Osteocyte (in vitro differentiated cells): ENCODE data around the gene DHRS7B. TPM values are rescaled to one million over a fixed set of nuclear protein-coding genes. Genes with fewer than 3 reads are reported as not detected.

Experiments used
- DNase-seq: peaks from one replicate; pipeline ENCODE4 v3.0.0; 2021; ENCODE audit warnings: mixed read lengths; ENCODE audit not compliant: unreplicated experiment; ENCODE audit errors: extremely low spot score
- H3K27ac Mint-ChIP-seq: one replicate; pipeline ENCODE4 v1.8.0; 2021; ENCODE audit warnings: mild to moderate bottlenecking, mixed read lengths; ENCODE audit not compliant: unreplicated experiment
- H3K27me3 Mint-ChIP-seq: one replicate; pipeline ENCODE4 v1.8.0; 2021; ENCODE audit warnings: mixed read lengths; ENCODE audit not compliant: unreplicated experiment
- H3K36me3 Mint-ChIP-seq: one replicate; pipeline ENCODE4 v1.8.0; 2021; ENCODE audit warnings: mixed read lengths; ENCODE audit not compliant: unreplicated experiment
- H3K4me1 Mint-ChIP-seq: one replicate; pipeline ENCODE4 v1.8.0; 2021; ENCODE audit warnings: mixed read lengths; ENCODE audit not compliant: unreplicated experiment
- H3K4me3 Mint-ChIP-seq: one replicate; pipeline ENCODE4 v1.8.0; 2021; ENCODE audit warnings: mild to moderate bottlenecking, moderate library complexity, mixed read lengths; ENCODE audit not compliant: unreplicated experiment
- H3K9me3 Mint-ChIP-seq: one replicate; pipeline ENCODE4 v1.8.0; 2021; ENCODE audit warnings: mixed read lengths; ENCODE audit not compliant: unreplicated experiment
- total RNA-seq: library from RNA; stranded (reverse); gene quantifications from 2 replicates; pipeline ENCODE4 v1.2.1, GENCODE V29; 2021
- TF ChIP-seq, protein P1 (sequence below): fragments of 200-600 bp; sonication (generic); IDR thresholded peaks from 2 replicates; pipeline ENCODE4 v1.5.0; 2021; ENCODE audit warnings: antibody characterized with exemption, mild to moderate bottlenecking, moderate library complexity

Gene DHRS7B
- total RNA-seq, 1 donor from 2014 or later, result 15.7 TPM

DNA sequence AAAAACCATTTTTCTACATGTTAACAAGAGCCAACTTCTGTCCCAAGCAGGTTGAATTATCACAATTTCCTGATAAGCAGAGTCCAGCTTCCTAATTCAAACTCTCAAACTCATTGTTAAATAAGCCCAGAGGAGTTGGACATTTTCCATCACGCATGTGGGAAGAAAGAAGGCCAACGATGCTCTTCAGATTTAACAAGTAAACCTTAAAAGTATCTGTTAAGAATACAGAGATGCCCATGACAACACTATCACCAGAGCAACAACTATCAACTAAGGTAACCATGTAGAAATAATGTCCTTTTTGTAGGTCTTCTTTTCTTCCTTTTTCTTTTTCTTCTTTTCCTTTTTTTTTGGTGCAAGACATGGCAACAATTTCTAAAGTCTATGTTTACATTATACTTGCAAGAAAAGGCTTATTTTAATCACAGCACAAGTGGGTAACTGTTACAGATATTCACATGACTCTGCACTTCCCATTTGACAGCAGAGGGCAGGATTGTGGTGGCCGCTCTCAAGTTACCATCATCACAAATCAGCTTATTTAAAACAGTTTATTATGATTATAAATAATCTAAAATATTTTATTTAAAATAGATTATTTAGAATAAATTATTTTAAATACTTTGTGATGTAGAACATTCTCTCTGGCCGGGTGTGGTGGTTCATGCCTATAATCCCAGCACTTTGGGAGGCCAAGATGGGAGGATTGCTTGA lies 35.7 kb upstream of the DHRS7B start:
- Mint-ChIP-seq H3K27me3 (peaks cover 7% of the 10 kb centered on the region), H3K4me1 (peaks cover 1% of the 10 kb centered on the region), H3K36me3 (no peaks in the 10 kb centered on the region), H3K4me3 (no peak overlapping the region), H3K9me3 (no peaks in the 10 kb centered on the region), H3K27ac (no peak overlapping the region)
- no peak for DNase-seq
- TF ChIP-seq, protein P1, sequence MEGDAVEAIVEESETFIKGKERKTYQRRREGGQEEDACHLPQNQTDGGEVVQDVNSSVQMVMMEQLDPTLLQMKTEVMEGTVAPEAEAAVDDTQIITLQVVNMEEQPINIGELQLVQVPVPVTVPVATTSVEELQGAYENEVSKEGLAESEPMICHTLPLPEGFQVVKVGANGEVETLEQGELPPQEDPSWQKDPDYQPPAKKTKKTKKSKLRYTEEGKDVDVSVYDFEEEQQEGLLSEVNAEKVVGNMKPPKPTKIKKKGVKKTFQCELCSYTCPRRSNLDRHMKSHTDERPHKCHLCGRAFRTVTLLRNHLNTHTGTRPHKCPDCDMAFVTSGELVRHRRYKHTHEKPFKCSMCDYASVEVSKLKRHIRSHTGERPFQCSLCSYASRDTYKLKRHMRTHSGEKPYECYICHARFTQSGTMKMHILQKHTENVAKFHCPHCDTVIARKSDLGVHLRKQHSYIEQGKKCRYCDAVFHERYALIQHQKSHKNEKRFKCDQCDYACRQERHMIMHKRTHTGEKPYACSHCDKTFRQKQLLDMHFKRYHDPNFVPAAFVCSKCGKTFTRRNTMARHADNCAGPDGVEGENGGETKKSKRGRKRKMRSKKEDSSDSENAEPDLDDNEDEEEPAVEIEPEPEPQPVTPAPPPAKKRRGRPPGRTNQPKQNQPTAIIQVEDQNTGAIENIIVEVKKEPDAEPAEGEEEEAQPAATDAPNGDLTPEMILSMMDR, result no peak

DNA sequence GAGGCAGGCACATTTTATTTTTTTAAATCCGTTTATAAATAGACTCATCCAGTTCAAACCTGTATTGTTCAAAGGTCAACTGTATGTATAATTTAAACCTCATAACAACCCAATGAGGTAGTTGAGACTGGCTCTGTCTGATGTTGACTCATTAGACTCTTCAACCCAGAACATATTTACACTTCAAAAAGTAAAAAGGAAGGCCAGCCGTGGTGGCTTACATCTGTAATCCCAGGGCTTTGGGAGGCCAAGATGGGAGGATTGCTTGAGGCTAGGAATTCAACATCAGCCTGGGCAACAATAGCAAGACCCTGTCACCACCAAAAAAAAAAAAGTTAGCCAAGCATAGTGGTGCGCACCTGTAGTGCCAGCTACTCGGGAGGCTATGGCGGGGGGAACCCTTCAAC lies 32.5 kb upstream of the DHRS7B start:
- no peak overlapping the region for H3K4me3 Mint-ChIP-seq
- no peaks in the 10 kb centered on the region for H3K36me3 Mint-ChIP-seq
- no peaks in the 10 kb centered on the region for H3K9me3 Mint-ChIP-seq
- H3K4me1 Mint-ChIP-seq, result peaks cover 8% of the 10 kb centered on the region
- H3K27ac Mint-ChIP-seq, result no peak overlapping the region
- no peak for DNase-seq
- TF ChIP-seq, protein P1, result no peak
- peaks cover 3% of the 10 kb centered on the region for H3K27me3 Mint-ChIP-seq

DNA sequence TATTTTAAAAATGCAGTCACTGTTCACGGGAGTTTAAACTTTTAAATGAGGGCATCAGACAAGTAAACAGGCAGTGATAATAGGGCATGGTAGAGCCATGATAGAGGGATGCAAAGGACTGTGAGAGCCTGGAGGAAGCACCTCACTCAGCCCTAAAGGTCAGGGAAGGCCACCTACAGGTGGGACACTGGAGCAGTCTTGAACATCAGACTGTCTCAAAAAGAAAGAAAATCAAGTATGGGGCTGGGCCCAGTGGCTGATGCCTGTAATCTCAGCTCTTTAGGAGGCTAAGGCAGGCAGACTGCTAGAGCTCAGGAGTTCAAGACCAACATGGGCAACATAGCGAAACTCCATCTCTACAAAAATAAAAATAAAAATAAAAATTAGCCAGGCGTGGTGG lies 31.0 kb upstream of the DHRS7B start:
- no peak overlapping the region for H3K27ac Mint-ChIP-seq
- no peaks in the 10 kb centered on the region for H3K27me3 Mint-ChIP-seq
- no peaks in the 10 kb centered on the region for H3K9me3 Mint-ChIP-seq
- no peaks in the 10 kb centered on the region for H3K36me3 Mint-ChIP-seq
- TF ChIP-seq, protein P1, result no peak
- H3K4me1 Mint-ChIP-seq, result peaks cover 13% of the 10 kb centered on the region
- H3K4me3 Mint-ChIP-seq, result no peak overlapping the region
- no peak for DNase-seq

DNA sequence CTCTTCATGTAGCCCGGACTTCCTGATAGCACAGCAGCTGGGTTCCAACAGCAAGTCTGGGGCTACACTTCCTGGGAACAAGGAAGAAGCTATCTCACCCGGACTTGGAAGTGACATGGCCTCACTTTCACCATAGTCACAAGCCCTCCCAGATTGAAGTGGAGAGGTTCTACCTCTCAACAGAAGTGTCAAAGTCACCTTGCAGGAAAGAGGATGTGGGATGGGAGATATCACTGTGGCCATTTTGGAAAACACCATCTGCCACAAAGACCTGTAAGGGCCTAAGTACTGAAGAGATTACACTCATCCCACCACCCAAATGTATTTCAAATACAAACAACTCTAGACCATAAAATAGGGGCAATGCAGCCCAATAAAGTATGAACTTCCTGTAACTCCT lies 29.9 kb upstream of the DHRS7B start:
- H3K36me3 Mint-ChIP-seq, result no peaks in the 10 kb centered on the region
- no peak overlapping the region for H3K27ac Mint-ChIP-seq
- peaks cover 11% of the 10 kb centered on the region for H3K4me1 Mint-ChIP-seq
- H3K27me3 Mint-ChIP-seq, result no peaks in the 10 kb centered on the region
- DNase-seq, result no peak
- H3K9me3 Mint-ChIP-seq, result no peaks in the 10 kb centered on the region
- TF ChIP-seq, protein P1, result no peak
- H3K4me3 Mint-ChIP-seq, result no peak overlapping the region

DNA sequence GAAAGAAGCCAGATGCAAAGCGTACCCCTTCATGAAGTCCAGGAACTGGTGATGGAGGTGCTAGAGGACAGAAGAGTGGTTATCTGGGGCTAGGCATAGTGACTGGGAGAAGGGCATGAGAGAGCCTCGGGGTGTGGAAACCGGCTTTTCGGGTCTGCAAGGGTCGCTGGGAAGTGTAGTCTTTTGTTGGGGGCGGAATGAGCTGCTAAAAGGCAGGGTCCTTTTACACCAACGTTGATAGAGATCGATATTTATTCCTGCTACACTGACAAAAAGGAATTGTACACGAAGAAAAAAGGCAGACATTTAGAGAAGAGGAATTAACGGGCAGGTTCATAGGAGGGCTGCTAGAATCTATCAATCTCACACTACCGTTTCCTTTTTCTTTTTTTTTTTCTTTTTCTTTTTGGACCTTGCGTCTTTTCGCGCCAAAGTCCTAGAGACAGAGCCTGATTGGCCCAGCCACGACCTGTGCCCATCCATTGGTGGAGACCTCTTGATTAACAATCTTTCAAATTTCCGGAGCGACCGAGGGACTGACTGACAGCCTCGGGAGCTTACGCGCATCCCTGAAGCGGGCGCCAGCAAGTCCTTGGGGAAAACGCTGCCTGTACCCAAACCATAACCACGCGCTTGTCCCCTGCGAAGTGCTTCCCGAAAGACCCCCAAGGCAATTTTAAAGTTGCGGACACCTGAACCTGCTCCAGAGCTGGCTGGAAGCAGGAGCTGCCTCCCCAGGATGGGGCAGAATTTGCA lies 27.7 kb upstream of the DHRS7B start:
- Mint-ChIP-seq H3K9me3 (no peaks in the 10 kb centered on the region), H3K4me1 (peaks cover 11% of the 10 kb centered on the region), H3K27me3 (peaks cover 3% of the 10 kb centered on the region), H3K36me3 (no peaks in the 10 kb centered on the region), H3K27ac (peak overlapping the region; percentile 40), H3K4me3 (peak overlapping the region; percentile 81)
- TF ChIP-seq, protein P1, result no peak
- no peak for DNase-seq
